GM18870 (cell line): ENCODE results near the gene CDHR1.

Source experiments
- ATAC-seq: cut with Tn5 transposase; IDR thresholded peaks from one replicate; pipeline ENCODE4 v1.9.1; 2021; ENCODE audit warnings: moderate library complexity; ENCODE audit not compliant: unreplicated experiment

CDHR1 gene

GRCh38 chr10:84226616-84227015 is 32.3 kb downstream of the CDHR1 start:
- no peak for ATAC-seq

- no peak for ATAC-seq
These were observed 33.5 kb downstream of the CDHR1 start for GRCh38 chr10:84227810-84228209.

- no peak for ATAC-seq
These were observed 36.0 kb downstream of the CDHR1 start for GRCh38 chr10:84230359-84230758.

- ATAC-seq: no peak
These were observed 38.0 kb downstream of the CDHR1 start for GRCh38 chr10:84232376-84232775.

- ATAC-seq: no peak
These were observed 39.6 kb downstream of the CDHR1 start for GRCh38 chr10:84233940-84234339.

GRCh38 chr10:84234479-84234878 is 40.1 kb downstream of the CDHR1 start:
- ATAC-seq: no peak

GRCh38 chr10:84235096-84235495 is 40.8 kb downstream of the CDHR1 start:
- ATAC-seq: no peak

GRCh38 chr10:84236807-84237198 is 42.5 kb downstream of the CDHR1 start:
- no peak for ATAC-seq

GRCh38 chr10:84237199-84238051 is 43.1 kb downstream of the CDHR1 start:
- no peak for ATAC-seq

GRCh38 chr10:84238909-84239308 is 44.6 kb downstream of the CDHR1 start:
- ATAC-seq: no peak

- no peak for ATAC-seq
These were observed 47.0 kb downstream of the CDHR1 start, which contains the start of gene LRIT1 for GRCh38 chr10:84241185-84241790. Gene LRIT1, minus strand, starts transcription at chr10:84241546. Its CDS starts 107 bp downstream, at chr10:84241439.

- no peak for ATAC-seq
These were observed 49.4 kb downstream of the CDHR1 start for GRCh38 chr10:84243759-84244158.

- no peak for ATAC-seq
These were observed 50.4 kb downstream of the CDHR1 start, which contains the start of gene RGR for GRCh38 chr10:84244651-84245270. Gene RGR, plus strand, starts transcription at chr10:84245053. Its CDS starts 38 bp downstream, at chr10:84245091.

GRCh38 chr10:84247496-84247895 is 53.2 kb downstream of the CDHR1 start:
- no peak for ATAC-seq

- ATAC-seq: no peak
These were observed 54.5 kb downstream of the CDHR1 start for GRCh38 chr10:84248794-84249193.

- ATAC-seq: no peak
These were observed 60.5 kb downstream of the CDHR1 start for GRCh38 chr10:84254552-84255478.

- ATAC-seq: no peak
These were observed 62.4 kb downstream of the CDHR1 start for GRCh38 chr10:84256510-84257342.

- no peak for ATAC-seq
These were observed 63.1 kb downstream of the CDHR1 start for GRCh38 chr10:84257343-84258020.

- ATAC-seq: no peak
These were observed 63.8 kb downstream of the CDHR1 start for GRCh38 chr10:84258034-84258695.
